Inferior parietal cortex (tissue), 1 donor: ENCODE measurements around the gene ENTPD5.

ENCODE experiments used
- DNase-seq: peaks from one replicate; pipeline ENCODE4 v3.0.0-alpha.2; 2016; ENCODE audit errors: extremely low spot score

Gene ENTPD5, protein sequence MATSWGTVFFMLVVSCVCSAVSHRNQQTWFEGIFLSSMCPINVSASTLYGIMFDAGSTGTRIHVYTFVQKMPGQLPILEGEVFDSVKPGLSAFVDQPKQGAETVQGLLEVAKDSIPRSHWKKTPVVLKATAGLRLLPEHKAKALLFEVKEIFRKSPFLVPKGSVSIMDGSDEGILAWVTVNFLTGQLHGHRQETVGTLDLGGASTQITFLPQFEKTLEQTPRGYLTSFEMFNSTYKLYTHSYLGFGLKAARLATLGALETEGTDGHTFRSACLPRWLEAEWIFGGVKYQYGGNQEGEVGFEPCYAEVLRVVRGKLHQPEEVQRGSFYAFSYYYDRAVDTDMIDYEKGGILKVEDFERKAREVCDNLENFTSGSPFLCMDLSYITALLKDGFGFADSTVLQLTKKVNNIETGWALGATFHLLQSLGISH

DNA sequence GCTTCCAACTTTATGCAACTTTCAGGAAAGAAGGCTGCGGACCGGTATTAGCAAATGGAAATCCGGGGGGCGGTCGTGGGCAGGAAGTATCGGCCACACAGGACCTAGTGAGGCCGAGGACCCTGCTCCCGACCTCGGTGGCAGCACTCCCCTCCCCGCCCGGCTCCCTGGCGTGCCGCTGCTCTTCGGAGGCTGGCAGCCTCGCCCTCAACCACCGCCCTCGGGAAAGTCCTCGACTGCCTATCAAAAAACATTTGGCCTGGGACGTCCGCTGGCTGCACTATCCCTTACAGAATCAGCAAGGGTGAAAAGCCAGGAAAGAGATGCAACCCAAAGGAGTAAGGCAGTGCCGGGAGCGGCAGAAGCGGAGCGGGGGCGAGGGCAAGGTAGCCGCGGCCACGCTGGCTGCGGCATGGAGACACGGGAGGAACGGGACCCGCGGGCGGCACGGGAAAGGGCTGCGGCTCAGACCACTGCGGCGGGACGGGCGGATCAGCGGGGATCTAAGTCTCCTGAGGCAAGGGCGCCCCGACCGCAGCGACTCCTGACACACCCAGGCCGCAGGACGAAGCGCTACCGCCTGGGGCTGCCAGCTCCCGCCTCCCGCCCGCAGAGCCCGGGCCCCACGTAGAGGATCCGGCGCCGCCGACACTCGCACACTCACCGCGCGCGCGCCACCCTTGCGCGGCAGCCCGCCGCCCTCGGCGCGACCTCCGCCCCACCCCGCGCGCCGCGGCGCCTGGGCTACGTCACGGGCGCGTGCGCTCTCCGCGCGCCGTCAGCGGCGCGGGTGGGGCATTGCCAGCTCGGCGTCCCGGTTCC lies at the start of gene ENTPD5, which contains the start of gene BBOF1:
Gene ENTPD5 (minus strand): TSS at position 703 of the 822 bp plus-strand sequence. CDS start 31,186 bp downstream, outside the sequence.
Gene BBOF1 (plus strand): TSS at position 764 of the 822 bp plus-strand sequence. CDS start 130 bp downstream, outside the sequence.
- DNase-seq, result peak; percentile 85

DNA sequence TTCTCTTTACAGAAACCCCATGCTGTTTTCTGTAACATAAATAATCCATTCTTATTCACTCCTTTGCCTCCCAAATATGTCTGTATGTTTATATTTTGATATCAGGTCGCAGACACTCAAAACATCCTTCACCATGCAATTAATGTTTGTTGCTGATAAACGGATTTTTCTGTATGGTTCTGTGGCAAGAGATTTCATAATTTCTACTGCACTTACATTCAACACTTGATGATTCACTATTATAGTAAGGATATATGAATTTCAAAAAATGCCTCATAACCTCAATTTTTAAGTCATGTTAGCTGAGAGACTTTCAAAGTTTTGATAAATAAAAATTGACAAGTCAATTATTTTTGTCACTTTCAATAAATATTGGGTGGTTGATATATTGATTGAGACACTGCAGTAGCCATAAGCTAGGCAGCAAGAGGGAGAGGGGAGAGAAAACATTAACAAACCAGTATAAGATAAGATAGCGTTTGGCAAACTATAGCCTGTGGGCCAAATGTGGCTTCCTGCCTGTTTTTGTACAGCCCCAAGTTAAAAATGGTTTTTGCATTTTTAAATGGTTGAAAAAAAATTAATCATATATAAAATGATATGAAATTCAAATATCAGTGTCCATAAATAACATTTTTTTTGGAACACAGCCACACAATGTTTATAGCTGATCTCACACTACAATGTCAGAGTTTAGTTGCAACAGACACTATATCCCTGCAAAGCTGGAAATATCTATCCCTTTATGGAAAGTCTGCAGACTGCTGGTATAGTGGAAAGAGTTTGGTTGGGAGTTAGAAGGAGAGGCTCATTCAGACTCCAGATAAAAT lies 46.9 kb upstream of the ENTPD5 start:
- DNase-seq, result no peak

DNA sequence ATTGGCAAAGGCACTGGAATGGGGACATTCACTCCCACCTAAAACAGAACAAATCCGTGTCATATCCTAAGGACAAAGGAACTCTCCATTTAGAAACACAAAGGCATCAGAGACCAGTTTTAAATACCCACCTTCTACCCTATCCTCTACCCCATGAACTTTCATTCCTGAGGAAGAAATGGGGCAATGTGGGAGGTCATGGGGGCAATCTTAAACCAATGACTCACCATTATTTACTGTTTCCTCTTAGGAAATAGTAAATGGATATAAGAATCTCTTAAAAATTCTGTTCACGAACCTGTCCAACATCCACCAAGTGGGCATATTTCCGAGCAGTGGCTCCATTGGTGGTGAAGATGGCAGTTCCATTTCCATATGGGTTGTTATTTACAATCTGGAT lies 45.8 kb upstream of the ENTPD5 start:
- DNase-seq, result no peak

DNA sequence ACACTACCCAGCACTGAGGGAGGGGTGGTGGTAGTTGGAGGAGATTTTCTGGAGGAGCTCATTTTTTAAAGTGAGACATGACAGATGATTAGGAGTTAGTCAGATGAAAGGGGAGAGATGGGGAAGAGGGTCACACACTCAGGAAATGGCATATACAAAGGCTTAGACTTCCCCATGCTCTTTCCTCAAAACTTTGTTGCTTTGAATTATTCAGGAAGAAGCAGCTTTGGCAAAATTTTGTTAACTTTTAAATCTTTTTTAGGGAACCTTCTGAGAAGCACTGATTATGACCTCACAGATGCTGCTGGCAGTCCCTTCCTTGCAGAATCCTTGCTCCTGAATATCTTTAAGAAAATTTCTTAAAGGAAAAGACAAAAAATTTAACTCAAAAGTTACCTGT lies 45.3 kb upstream of the ENTPD5 start:
- DNase-seq, result no peak

DNA sequence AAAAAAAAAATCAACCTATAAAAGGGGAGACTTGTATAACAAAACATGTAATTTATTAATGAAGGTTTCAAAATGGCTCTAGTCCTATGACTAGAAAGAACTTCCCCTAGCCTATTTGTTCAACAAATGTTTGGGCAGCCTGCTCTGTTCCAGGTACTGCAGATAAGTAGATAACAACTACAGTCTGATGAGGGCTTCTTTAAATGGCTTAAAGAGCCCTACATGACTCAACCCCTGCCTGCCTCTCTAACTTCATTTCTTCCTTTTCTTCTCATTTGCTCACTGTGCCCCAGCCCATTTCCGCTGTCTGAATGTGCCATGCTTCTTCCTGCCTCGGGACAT lies 43.7 kb upstream of the ENTPD5 start:
- DNase-seq, result no peak

DNA sequence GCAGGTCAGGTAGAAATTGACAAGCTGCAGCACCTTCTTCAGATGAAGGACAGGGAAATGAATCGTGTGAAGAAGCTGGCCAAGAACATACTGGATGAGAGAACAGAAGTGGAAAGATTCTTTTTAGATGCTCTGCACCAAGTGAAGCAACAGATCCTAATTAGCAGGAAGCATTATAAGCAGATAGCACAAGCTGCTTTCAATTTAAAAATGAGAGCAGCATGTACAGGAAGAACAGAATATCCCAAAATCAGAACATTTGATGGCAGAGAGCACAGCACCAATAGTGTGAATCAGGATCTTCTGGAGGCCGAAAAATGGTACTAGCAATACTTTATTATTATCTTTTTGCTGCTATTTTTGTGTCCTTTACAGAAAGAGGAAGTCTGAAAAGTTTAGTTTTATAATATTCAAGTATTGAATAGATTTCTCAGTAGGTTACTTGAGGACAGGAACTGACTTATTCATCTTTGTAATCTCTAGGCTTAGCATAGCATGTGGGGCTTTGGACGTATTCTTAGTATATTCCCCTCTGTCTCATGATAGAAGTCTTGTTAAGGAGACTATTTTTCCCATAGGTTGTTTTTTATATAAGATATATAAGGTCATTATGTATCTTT lies 30.9 kb upstream of the ENTPD5 start:
- DNase-seq, result peak; percentile 22

DNA sequence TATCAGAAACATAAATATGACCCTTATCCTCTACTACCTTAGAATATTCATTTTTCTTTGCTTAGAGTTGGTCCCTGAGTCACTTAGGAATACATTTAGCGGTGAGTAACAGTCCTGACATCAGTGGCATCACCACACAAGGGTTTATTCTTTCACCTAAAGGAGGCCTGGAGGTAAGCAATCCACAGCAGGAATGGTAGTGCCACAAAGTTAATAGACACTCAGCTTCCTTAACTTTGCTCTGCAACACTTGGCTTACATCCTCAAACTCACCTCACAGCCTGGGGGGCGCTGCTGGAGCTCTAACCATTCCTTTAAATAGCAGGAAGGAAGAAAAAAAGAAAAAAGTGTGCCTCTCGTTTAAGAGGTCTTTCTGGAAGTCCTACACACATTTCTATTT lies 29.2 kb upstream of the ENTPD5 start:
- DNase-seq, result no peak

DNA sequence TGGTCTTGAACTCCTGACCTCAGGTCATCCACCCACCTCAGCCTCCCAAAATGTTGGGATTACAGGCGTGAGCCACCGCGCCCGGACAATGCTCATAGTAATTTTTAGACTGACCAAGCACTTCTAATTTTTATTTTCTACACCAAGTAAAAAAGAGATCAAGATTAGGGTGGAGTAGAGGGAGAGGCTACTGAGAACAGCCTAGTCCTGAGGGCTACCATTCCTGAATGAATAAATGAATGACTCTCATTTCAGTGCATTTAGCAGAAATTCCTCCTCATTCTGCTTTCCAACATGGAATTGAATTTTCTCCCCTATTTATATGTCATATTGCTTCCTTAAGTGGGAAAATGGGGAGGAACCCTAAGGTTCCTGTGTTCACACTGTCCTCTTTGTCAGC lies 26.4 kb upstream of the ENTPD5 start:
- DNase-seq, result no peak

DNA sequence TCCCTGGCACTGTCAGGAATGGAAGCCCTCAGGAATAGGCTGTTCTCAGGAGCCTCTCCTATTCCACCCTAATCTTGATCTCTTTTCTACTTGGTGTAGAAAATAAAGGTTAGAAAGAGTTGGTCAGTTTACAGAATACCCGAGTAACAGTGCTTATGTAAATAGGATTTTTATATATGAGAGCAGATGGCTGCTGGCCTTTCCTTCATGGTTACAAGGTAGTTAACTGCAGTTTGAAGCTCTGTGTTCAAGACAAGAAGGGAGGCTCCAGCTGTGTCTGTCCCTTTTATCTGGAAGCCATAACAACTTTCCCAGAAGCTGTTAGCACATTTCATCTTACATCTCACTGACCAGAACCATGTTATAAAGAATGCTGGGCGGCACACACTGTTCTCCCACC lies 23.2 kb upstream of the ENTPD5 start:
- DNase-seq, result no peak

DNA sequence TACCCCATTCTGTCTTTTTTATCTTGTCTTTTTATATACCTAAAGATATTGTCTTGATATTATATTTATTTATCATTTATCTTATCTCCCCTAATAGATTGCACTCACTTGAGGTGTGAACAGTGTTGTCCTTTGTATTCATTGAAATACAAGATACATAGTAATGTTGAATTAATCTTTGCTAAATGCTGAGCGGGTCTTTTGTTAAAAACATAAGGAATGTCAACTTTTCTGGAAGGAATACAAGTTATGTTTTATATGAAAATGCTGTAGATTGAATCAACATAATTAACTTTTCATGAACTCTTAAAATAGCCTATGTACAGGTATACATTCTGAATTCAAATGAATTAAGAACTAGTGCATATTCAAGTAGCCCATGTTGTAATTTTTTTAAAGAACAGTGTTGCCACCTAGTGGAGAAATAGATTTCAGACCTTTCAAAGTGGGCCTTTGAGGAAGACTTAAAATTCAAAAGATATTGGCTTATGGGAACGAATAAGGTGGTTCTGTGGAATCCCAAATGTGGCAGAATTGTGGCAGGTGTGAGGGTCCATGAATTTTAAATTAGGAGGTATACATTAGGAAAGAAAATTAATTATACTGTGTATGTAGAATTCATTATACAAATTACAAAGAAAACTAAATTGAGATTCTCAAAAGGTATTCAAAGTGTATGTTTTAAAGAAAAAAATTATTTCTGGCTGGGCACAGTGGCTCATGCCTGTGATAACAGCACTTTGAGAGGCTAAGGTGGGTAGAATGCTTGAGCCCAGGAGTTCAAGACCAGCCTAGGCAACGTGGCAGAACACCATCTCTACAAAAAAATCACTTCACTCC lies 19.2 kb upstream of the ENTPD5 start:
- DNase-seq, result peak; percentile 82

DNA sequence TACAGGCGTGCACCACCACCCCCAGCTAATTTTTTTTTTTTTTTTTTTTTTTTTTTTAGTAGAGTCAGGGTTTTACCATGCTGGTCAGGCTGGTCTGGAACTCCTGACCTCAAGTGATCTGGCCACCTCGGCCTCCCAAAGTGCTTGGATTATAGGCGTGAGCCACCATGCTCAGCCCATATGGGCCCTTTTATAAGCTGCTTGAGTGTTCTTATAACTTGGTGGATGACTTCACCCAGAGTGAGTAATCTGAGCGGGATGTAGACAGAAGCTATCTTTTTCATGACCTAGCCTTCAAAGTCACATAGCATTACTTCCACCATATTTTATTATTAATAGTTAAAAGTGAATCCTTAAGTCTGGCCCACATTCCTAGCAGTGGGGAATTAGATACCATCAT lies 16.5 kb upstream of the ENTPD5 start:
- no peak for DNase-seq

DNA sequence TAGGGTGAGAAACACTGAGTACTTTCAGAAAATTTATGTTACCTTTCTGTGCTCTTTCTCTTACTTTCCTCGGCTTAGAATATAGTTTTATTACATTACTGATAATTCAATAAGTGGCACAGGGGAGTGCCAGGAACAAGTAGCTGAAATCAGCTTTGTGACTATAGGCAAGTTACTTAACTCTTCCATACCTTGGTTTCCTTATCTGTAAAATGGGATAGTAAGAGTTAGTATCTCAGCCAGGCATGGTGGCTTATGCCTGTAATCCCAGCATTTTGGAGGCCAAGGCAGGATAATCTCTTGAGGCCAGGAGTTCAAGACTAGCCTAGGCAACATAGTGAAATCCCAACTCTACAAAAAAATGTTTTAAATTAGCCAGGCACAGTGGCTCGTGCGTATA lies 15.5 kb upstream of the ENTPD5 start:
- no peak for DNase-seq

DNA sequence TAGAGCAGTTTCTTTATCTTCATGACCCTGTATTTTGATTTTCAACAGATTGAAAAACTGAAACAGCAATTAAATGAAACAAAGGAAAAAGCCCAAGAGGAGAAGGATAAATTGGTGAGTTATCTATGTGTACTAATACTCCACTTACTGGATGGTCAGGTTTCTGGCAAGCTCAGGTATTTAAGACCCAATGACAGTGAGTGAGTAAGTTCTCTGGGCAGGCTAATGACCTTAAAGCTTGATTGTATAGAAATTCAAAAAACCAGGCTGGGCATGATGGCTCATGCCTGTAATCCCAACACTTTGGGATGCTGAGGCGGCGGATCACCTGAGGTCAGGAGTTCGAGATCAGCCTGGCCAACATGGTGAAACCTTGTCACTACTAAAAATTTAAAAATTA lies 10.0 kb upstream of the ENTPD5 start:
- DNase-seq, result no peak

DNA sequence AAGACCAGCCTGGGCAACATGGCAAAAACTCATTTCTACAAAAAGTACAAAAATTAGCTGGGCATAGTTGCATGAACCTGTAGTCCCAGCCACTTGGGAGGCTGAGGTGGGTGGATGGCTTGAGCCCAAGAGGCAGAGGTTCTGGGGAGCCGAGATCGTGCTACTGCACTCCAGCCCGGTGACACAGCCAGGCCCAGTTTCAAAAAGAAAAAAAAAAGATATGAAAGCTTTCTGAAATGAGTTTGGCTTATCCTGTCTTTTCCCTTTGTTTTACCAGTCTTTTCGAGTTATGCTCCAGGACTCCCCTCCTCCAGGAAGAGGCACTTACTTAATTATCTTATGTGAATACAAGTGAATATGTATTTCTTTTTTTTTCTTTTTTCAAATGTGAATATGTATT lies 3.3 kb upstream of the ENTPD5 start:
- no peak for DNase-seq

DNA sequence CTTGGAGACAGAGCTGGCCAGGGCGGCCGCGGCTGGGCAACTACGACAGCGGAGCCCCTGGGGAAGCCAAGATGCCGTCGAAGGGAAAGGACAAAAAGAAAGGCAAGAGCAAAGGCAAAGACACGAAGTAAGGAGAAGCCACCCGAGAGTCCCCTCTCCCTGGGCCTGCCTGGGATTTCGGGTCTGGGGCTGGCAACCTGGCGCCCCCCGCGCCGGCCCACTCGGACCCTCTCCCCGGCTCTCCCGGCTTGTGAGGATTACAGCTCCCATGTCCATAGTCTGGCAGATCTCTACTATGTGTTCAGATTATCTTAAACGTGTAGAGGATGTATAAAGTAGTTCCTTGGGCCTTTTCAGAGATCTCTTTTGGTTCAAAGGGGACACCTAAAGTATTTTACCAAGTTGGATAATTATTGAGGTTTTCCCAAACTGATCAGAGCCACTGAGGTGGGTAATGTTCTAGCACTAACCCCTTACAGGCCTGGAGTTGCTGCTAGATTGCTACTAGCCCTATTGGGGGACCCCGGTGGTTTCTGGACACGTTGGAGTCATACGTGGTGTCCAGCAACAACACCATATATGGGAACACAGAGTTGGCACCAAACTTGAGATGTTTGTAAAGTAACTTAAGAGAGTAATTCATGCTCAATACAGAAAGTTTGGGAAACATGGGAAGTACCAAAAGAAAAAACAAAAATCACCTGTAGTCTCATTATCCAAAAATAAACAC lies 485 bp upstream of the ENTPD5 start:
- DNase-seq, result peak; percentile 6

DNA sequence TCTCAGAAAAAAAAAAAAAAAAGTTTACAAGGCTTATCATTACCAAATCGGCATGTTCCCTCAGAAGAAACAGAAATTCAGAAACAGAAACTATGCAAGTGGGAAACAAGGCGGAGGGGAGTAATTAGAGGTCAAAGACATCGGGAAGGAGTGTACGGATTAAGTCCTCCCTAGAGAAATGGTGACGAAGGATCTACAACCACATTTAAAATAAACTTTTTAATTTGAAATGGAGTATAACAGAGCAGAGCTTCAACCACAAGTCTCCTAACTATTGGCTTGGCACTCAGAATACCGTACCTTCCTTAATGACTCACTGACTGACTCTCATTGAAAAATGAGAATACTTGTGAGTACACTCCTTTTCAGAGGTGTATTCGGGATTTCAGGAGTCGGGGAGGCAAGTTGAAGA lies 908 bp downstream of the ENTPD5 start:
- peak; percentile 13 for DNase-seq

DNA sequence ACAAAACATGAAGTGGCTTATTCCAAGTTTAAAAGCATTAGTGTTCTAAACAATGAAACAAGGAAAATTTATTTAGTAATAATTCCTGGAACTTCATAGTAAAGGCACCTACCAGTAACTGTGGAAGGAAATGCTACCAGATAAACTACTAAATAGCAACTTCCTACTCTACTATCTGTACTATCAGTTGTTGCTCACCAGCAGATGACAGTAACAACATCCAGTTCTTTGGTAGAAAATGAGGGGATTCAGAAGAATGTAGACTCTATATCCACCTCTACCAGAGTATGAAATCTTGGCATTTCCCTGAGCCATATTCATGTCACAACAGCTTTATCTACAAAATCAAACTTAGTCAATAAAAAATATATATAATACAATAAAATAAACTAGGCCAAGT lies 3.1 kb downstream of the ENTPD5 start:
- DNase-seq, result no peak

DNA sequence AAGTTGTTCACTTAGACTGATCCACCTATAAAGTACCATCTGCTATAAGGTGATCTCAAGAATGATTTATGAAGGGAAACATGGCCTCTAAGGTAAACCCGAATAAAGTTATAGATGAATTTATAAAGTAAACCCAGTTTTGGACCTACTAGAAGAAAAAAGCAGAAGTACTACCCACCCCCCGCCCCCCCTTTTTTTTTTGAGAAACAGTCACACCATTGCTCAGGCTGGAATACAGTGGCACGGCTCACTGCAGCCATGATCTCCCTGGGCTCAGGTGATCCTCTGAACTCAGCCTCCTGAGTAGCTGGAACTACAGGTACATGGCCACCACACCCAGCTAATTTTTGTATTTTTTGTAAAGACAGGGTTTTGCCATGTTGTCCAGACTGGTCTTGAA lies 3.9 kb downstream of the ENTPD5 start:
- no peak for DNase-seq

DNA sequence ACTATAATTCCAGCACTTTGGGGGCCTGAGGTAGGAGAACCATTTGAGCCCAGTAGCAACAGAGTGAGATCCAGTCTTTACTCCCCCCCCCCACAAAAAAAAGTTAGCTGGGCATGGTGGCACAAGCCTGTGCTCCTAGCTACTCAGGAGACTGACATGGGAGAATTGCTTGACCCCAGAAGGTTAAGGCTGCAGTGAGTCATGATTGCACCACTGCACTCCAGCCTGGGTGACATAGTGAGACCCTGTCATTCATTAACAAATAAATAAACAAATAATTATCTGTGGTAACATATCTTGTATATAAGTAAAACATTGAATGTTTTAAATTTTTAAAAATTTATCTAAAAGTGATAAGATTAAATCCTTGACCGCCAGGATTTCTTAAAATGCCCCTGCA lies 4.8 kb downstream of the ENTPD5 start:
- DNase-seq, result no peak
